Spleen (tissue), 7 donors: ENCODE results near the gene NPTN.

Experiments
- POLR2AphosphoS5 ChIP-seq, 3 donors: sonication (generic); formaldehyde crosslinking; IDR thresholded peaks; one replicate each; pipeline ENCODE4 v1.5.1; 2017; ENCODE audit warnings: antibody characterized with exemption in 3 of 3
- TF ChIP-seq, protein P1 (sequence below), 11 experiments: fragments of 200-600 bp in 7 of 11; fragments of 450-650 bp in 4 of 11; sonication (generic) in 4 of 11; IDR thresholded peaks in 8 of 11; conservative IDR thresholded peaks in 3 of 11; 1 replicate in 7 of 11; 2 replicates in 4 of 11; pipeline versions ENCODE4 v1.4.0 to v1.8.0; 2016 to 2021; ENCODE audit warnings: antibody characterized with exemption in 11 of 11, inconsistent platforms in 4 of 11, mild to moderate bottlenecking in 1 of 11
- donor health status: DM: no; HTN: no; CAD: no; lungs with moderate emphysema.
- donor health status: DM: no; HTN: no; CAD: no.
- donor health status: DM: no; HTN: no; CAD: no.

DNA sequence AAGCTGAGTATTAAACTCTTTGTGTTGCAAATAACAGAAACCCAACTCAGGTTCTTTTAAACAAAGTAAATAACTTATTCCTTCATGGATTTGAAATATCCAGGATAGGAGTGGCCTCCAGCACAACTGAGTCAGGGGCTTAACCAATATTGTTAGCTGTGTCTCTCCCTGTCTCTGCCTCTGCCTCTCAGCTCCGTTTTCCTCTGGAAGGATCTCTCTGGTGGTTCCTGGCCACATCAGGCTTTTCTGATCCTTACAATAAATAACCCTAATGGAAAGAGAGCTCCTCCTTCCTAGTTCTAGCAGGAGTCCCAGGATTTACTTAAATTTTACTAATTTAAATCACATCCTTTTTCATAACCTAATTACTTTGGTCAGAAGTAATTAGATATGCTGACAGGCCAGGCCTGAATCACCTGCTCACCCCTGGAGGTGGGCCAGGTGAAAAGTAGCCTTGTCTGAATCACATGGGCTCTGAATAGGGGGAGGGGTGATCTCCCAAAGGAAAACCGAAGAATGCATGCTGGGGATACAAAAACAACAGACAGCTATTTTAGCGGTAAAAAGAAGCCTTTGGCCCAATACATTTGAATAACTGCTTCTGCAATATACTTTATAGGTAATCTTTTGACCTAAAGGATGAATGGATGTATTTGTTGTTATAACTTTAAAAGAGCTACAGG lies 114.9 kb downstream of the NPTN start:
- TF ChIP-seq, protein P1, sequence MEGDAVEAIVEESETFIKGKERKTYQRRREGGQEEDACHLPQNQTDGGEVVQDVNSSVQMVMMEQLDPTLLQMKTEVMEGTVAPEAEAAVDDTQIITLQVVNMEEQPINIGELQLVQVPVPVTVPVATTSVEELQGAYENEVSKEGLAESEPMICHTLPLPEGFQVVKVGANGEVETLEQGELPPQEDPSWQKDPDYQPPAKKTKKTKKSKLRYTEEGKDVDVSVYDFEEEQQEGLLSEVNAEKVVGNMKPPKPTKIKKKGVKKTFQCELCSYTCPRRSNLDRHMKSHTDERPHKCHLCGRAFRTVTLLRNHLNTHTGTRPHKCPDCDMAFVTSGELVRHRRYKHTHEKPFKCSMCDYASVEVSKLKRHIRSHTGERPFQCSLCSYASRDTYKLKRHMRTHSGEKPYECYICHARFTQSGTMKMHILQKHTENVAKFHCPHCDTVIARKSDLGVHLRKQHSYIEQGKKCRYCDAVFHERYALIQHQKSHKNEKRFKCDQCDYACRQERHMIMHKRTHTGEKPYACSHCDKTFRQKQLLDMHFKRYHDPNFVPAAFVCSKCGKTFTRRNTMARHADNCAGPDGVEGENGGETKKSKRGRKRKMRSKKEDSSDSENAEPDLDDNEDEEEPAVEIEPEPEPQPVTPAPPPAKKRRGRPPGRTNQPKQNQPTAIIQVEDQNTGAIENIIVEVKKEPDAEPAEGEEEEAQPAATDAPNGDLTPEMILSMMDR (IDR thresholded peaks at IDR 0.05 in 8 of 11, conservative IDR thresholded peaks at IDR 0.05 in 3 of 11) = no peak
- no peak for TF ChIP-seq POLR2AphosphoS5 (IDR thresholded peaks at IDR 0.05)
